Measurements from ENCODE around the gene NFASC.

The NFASC gene

GRCh38 chr1:204870160-204870912 lies at the start of gene NFASC:
TSS of gene NFASC (plus strand) at chr1:204870862. CDS start at chr1:204944316, 73,454 bp downstream.
- TF ChIP-seq CTCF (IDR thresholded peaks at IDR 0.05; ENCODE audit: insufficient read depth, low read length, poor library complexity, severe bottlenecking): no peak
- no peaks in the 10 kb centered on the region for H3K36me3 ChIP-seq (ENCODE audit: control insufficient read depth, insufficient read depth, low read length)

GRCh38 chr1:204821476-204821875 lies 49.2 kb upstream of the NFASC start:
- H3K27me3 ChIP-seq (replicated peaks; ENCODE audit: control insufficient read depth, insufficient read depth, low read length): no peaks in the 10 kb centered on the region; the same call in 1 of the 2 replicates
- no peak for TF ChIP-seq CTCF (IDR thresholded peaks at IDR 0.05; ENCODE audit: insufficient read depth, low read length, poor library complexity, severe bottlenecking)
- H3K36me3 ChIP-seq (ENCODE audit: control insufficient read depth, insufficient read depth, low read length): no peaks in the 10 kb centered on the region
- no peak overlapping the region for H3K4me3 ChIP-seq (replicated peaks; ENCODE audit: low read depth, low read length)
- no peak for DNase-seq (ENCODE audit: extremely low read depth, insufficient read length)

More at GRCh38 chr1:204870160-204870912, at the start of gene NFASC:
- DNase-seq (ENCODE audit: extremely low read depth, insufficient read length): no peak
- no peak within 1 kb of the TSS for H3K4me3 ChIP-seq (replicated peaks; ENCODE audit: low read depth, low read length)
- no peaks in the 10 kb centered on the region; the same call in none of the 2 replicates for H3K27me3 ChIP-seq (replicated peaks; ENCODE audit: control insufficient read depth, insufficient read depth, low read length)

GRCh38 chr1:204821924-204822323 lies 48.7 kb upstream of the NFASC start:
- Histone ChIP-seq H3K27me3 (replicated peaks; ENCODE audit: control insufficient read depth, insufficient read depth, low read length) (no peaks in the 10 kb centered on the region; the same call in 1 of the 2 replicates), H3K36me3 (ENCODE audit: control insufficient read depth, insufficient read depth, low read length) (no peaks in the 10 kb centered on the region)
- no peak for TF ChIP-seq CTCF (IDR thresholded peaks at IDR 0.05; ENCODE audit: insufficient read depth, low read length, poor library complexity, severe bottlenecking)

GRCh38 chr1:204826970-204827369 lies 43.7 kb upstream of the NFASC start:
- Histone ChIP-seq H3K4me3 (replicated peaks; ENCODE audit: low read depth, low read length) (no peak overlapping the region), H3K36me3 (ENCODE audit: control insufficient read depth, insufficient read depth, low read length) (no peaks in the 10 kb centered on the region), H3K27me3 (replicated peaks; ENCODE audit: control insufficient read depth, insufficient read depth, low read length) (peaks cover 4% of the 10 kb centered on the region)
- DNase-seq (ENCODE audit: extremely low read depth, insufficient read length): no peak
- peak; percentile 73 for TF ChIP-seq CTCF (IDR thresholded peaks at IDR 0.05; ENCODE audit: insufficient read depth, low read length, poor library complexity, severe bottlenecking)

More at GRCh38 chr1:204821924-204822323, 48.7 kb upstream of the NFASC start:
- DNase-seq (ENCODE audit: extremely low read depth, insufficient read length): no peak
- no peak overlapping the region for H3K4me3 ChIP-seq (replicated peaks; ENCODE audit: low read depth, low read length)

GRCh38 chr1:204828352-204828850 lies 42.3 kb upstream of the NFASC start:
- no peaks in the 10 kb centered on the region for H3K36me3 ChIP-seq (ENCODE audit: control insufficient read depth, insufficient read depth, low read length)
- DNase-seq (ENCODE audit: extremely low read depth, insufficient read length): peak; percentile 34
- H3K27me3 ChIP-seq (replicated peaks; ENCODE audit: control insufficient read depth, insufficient read depth, low read length): peaks cover 4% of the 10 kb centered on the region
- TF ChIP-seq CTCF (IDR thresholded peaks at IDR 0.05; ENCODE audit: insufficient read depth, low read length, poor library complexity, severe bottlenecking): no peak
- no peak overlapping the region for H3K4me3 ChIP-seq (replicated peaks; ENCODE audit: low read depth, low read length)
